Thyroid gland (tissue), 4 donors: ENCODE measurements around the gene MT4.

Experiments
- CTCF ChIP-seq, 6 experiments: fragments of 200-600 bp in 3 of 6; fragments of 450-650 bp in 3 of 6; sonication (generic) in 3 of 6; IDR thresholded peaks; one replicate each; pipeline ENCODE4 v1.5.1; 2016 to 2019; ENCODE audit warnings: antibody characterized with exemption in 6 of 6, mild to moderate bottlenecking in 2 of 6, inconsistent platforms in 1 of 6, moderate library complexity in 1 of 6
- POLR2A ChIP-seq, 2 donors: fragments of 450-650 bp; IDR thresholded peaks; one replicate each; pipeline ENCODE4 v1.6.1; 2017; ENCODE audit warnings: antibody characterized with exemption in 2 of 2, mild to moderate bottlenecking in 2 of 2, moderate library complexity in 1 of 2

- TF ChIP-seq CTCF (IDR thresholded peaks at IDR 0.05) (no peak), POLR2A (IDR thresholded peaks at IDR 0.05) (peak in 1 of 2 donors; percentile 11)
These were observed 45.2 kb downstream of the MT4 start for GRCh38 chr16:56610017-56610608.
